ENCODE results near the gene MED1.

The MED1 gene

GRCh38 chr17:39416141-39416540 is 34.9 kb downstream of the MED1 start:
- no peak overlapping the region for H3K9ac ChIP-seq (ENCODE audit: low read depth, low read length)
- H3K4me2 ChIP-seq (ENCODE audit: low read length), result no peak overlapping the region
- H3K36me3 ChIP-seq (ENCODE audit: insufficient read depth, low read length), result peaks cover 51% of the 10 kb centered on the region
- no peaks in the 10 kb centered on the region for H3K27me3 ChIP-seq (ENCODE audit: control insufficient read depth, insufficient read depth, low read length)
- no peak overlapping the region for H3K4me3 ChIP-seq (ENCODE audit: low read length)
- no peaks in the 10 kb centered on the region for H3K9me3 ChIP-seq (replicated peaks; ENCODE audit: low read length)
- no peaks in the 10 kb centered on the region for H3K4me1 ChIP-seq (ENCODE audit: control insufficient read depth, insufficient read depth, low read length)

GRCh38 chr17:39410279-39410678 is 40.8 kb downstream of the MED1 start:
- no peaks in the 10 kb centered on the region for H3K9me3 ChIP-seq (replicated peaks; ENCODE audit: low read length)
- H3K4me2 ChIP-seq (ENCODE audit: low read length), result no peak overlapping the region
- no peaks in the 10 kb centered on the region for H3K27me3 ChIP-seq (ENCODE audit: control insufficient read depth, insufficient read depth, low read length)
- H3K36me3 ChIP-seq (ENCODE audit: insufficient read depth, low read length), result peaks cover 70% of the 10 kb centered on the region
- no peak overlapping the region for H3K4me3 ChIP-seq (ENCODE audit: low read length)
- H3K9ac ChIP-seq (ENCODE audit: low read depth, low read length), result no peak overlapping the region
- peaks cover 10% of the 10 kb centered on the region for H3K4me1 ChIP-seq (ENCODE audit: control insufficient read depth, insufficient read depth, low read length)

- Histone ChIP-seq H3K9ac (ENCODE audit: low read depth, low read length) (no peak overlapping the region), H3K36me3 (ENCODE audit: insufficient read depth, low read length) (peaks cover 56% of the 10 kb centered on the region), H3K4me3 (ENCODE audit: low read length) (no peak overlapping the region), H3K4me2 (ENCODE audit: low read length) (no peak overlapping the region), H3K9me3 (replicated peaks; ENCODE audit: low read length) (no peaks in the 10 kb centered on the region), H3K4me1 (ENCODE audit: control insufficient read depth, insufficient read depth, low read length) (peaks cover 22% of the 10 kb centered on the region), H3K27me3 (ENCODE audit: control insufficient read depth, insufficient read depth, low read length) (no peaks in the 10 kb centered on the region)
Measured at GRCh38 chr17:39408360-39408759, 42.7 kb downstream of the MED1 start.

- Histone ChIP-seq H3K27me3 (ENCODE audit: control insufficient read depth, insufficient read depth, low read length) (no peaks in the 10 kb centered on the region), H3K4me1 (ENCODE audit: control insufficient read depth, insufficient read depth, low read length) (peaks cover 22% of the 10 kb centered on the region), H3K36me3 (ENCODE audit: insufficient read depth, low read length) (peaks cover 48% of the 10 kb centered on the region), H3K4me2 (ENCODE audit: low read length) (no peak overlapping the region), H3K4me3 (ENCODE audit: low read length) (no peak overlapping the region), H3K9ac (ENCODE audit: low read depth, low read length) (no peak overlapping the region), H3K9me3 (replicated peaks; ENCODE audit: low read length) (no peaks in the 10 kb centered on the region)
Measured at GRCh38 chr17:39406951-39407350, 44.1 kb downstream of the MED1 start.

GRCh38 chr17:39405436-39405835 is 45.6 kb downstream of the MED1 start:
- Histone ChIP-seq H3K27me3 (ENCODE audit: control insufficient read depth, insufficient read depth, low read length) (no peaks in the 10 kb centered on the region), H3K9ac (ENCODE audit: low read depth, low read length) (peak overlapping the region; percentile 38), H3K9me3 (replicated peaks; ENCODE audit: low read length) (no peaks in the 10 kb centered on the region), H3K36me3 (ENCODE audit: insufficient read depth, low read length) (peaks cover 42% of the 10 kb centered on the region), H3K4me3 (ENCODE audit: low read length) (no peak overlapping the region), H3K4me1 (ENCODE audit: control insufficient read depth, insufficient read depth, low read length) (peaks cover 24% of the 10 kb centered on the region), H3K4me2 (ENCODE audit: low read length) (no peak overlapping the region)

- peak overlapping the region; percentile 58 for H3K4me2 ChIP-seq (ENCODE audit: low read length)
- H3K9me3 ChIP-seq (replicated peaks; ENCODE audit: low read length), result no peaks in the 10 kb centered on the region
- peaks cover 35% of the 10 kb centered on the region for H3K36me3 ChIP-seq (ENCODE audit: insufficient read depth, low read length)
- H3K9ac ChIP-seq (ENCODE audit: low read depth, low read length), result peak overlapping the region; percentile 38
- H3K4me3 ChIP-seq (ENCODE audit: low read length), result no peak overlapping the region
- H3K27me3 ChIP-seq (ENCODE audit: control insufficient read depth, insufficient read depth, low read length), result no peaks in the 10 kb centered on the region
- H3K4me1 ChIP-seq (ENCODE audit: control insufficient read depth, insufficient read depth, low read length), result peaks cover 31% of the 10 kb centered on the region
Measured at GRCh38 chr17:39404542-39405378, 46.3 kb downstream of the MED1 start.

GRCh38 chr17:39402890-39403605 is 48.0 kb downstream of the MED1 start:
- Histone ChIP-seq H3K4me3 (ENCODE audit: low read length) (no peak overlapping the region), H3K27me3 (ENCODE audit: control insufficient read depth, insufficient read depth, low read length) (no peaks in the 10 kb centered on the region), H3K4me1 (ENCODE audit: control insufficient read depth, insufficient read depth, low read length) (peaks cover 32% of the 10 kb centered on the region)

GRCh38 chr17:39402244-39402889 is 48.7 kb downstream of the MED1 start:
- H3K9ac ChIP-seq (ENCODE audit: low read depth, low read length), result peak overlapping the region; percentile 90
- H3K4me2 ChIP-seq (ENCODE audit: low read length), result peak overlapping the region; percentile 96
- no peaks in the 10 kb centered on the region for H3K9me3 ChIP-seq (replicated peaks; ENCODE audit: low read length)
- peaks cover 32% of the 10 kb centered on the region for H3K4me1 ChIP-seq (ENCODE audit: control insufficient read depth, insufficient read depth, low read length)
- H3K36me3 ChIP-seq (ENCODE audit: insufficient read depth, low read length), result peaks cover 11% of the 10 kb centered on the region
- H3K27me3 ChIP-seq (ENCODE audit: control insufficient read depth, insufficient read depth, low read length), result no peaks in the 10 kb centered on the region
- H3K4me3 ChIP-seq (ENCODE audit: low read length), result peak overlapping the region; percentile 99

More at GRCh38 chr17:39402890-39403605, 48.0 kb downstream of the MED1 start:
- peaks cover 18% of the 10 kb centered on the region for H3K36me3 ChIP-seq (ENCODE audit: insufficient read depth, low read length)
- H3K4me2 ChIP-seq (ENCODE audit: low read length), result peak overlapping the region; percentile 61
- H3K9ac ChIP-seq (ENCODE audit: low read depth, low read length), result no peak overlapping the region
- no peaks in the 10 kb centered on the region for H3K9me3 ChIP-seq (replicated peaks; ENCODE audit: low read length)

GRCh38 chr17:39401412-39402243 is 49.4 kb downstream of the MED1 start, which contains the start of gene FBXL20:
TSS of gene FBXL20 (minus strand) at chr17:39401626. CDS start at chr17:39401402, 224 bp downstream.
- Histone ChIP-seq H3K4me1 (ENCODE audit: control insufficient read depth, insufficient read depth, low read length) (peaks cover 32% of the 10 kb centered on the region), H3K4me2 (ENCODE audit: low read length) (peak within 1 kb of the TSS; percentile 96), H3K9ac (ENCODE audit: low read depth, low read length) (peak within 1 kb of the TSS; percentile 90), H3K36me3 (ENCODE audit: insufficient read depth, low read length) (peaks cover 8% of the 10 kb centered on the region), H3K27me3 (ENCODE audit: control insufficient read depth, insufficient read depth, low read length) (no peaks in the 10 kb centered on the region), H3K9me3 (replicated peaks; ENCODE audit: low read length) (no peaks in the 10 kb centered on the region), H3K4me3 (ENCODE audit: low read length) (peak within 1 kb of the TSS; percentile 99)

GRCh38 chr17:39400547-39401411 is 50.3 kb downstream of the MED1 start:
- peaks cover 27% of the 10 kb centered on the region for H3K4me1 ChIP-seq (ENCODE audit: control insufficient read depth, insufficient read depth, low read length)
- H3K27me3 ChIP-seq (ENCODE audit: control insufficient read depth, insufficient read depth, low read length), result no peaks in the 10 kb centered on the region
- peaks cover 2% of the 10 kb centered on the region for H3K36me3 ChIP-seq (ENCODE audit: insufficient read depth, low read length)
- peak overlapping the region; percentile 96 for H3K4me2 ChIP-seq (ENCODE audit: low read length)
- H3K9me3 ChIP-seq (replicated peaks; ENCODE audit: low read length), result no peaks in the 10 kb centered on the region
- peak overlapping the region; percentile 99 for H3K4me3 ChIP-seq (ENCODE audit: low read length)
- H3K9ac ChIP-seq (ENCODE audit: low read depth, low read length), result peak overlapping the region; percentile 90
